GM20000 (cell line): ENCODE measurements around the gene CAST.

Experiments used
- DNase-seq: peaks from one replicate; pipeline ENCODE4 v3.0.0; 2012; ENCODE audit warnings: low spot score
- TF ChIP-seq, protein P1 (sequence below): IDR thresholded peaks from 2 replicates; pipeline ENCODE4 v1.5.1; 2012; ENCODE audit warnings: mild to moderate bottlenecking, control low read depth; ENCODE audit errors: extremely low read depth, missing control alignments

The CAST gene

DNA sequence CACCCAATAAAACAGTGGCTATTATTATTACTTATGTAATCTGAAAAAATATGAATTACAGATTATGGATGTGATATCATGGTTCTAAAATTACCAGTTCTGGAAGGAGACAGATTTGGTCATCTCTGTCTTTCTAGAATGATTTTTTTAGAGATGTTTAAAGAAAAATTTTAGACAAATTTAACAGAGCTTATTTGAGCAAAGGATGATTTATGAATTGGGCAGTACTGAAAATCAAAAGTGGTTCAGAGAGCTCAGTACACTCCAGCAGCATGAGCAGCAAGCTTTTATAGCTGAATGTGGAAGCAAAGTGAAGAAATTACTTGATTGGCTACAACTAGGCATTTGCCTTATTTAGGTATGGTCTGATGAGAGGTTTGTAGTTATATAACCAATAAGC is 11.0 kb downstream of the CAST start:
- DNase-seq, result no peak
- TF ChIP-seq, protein P1, sequence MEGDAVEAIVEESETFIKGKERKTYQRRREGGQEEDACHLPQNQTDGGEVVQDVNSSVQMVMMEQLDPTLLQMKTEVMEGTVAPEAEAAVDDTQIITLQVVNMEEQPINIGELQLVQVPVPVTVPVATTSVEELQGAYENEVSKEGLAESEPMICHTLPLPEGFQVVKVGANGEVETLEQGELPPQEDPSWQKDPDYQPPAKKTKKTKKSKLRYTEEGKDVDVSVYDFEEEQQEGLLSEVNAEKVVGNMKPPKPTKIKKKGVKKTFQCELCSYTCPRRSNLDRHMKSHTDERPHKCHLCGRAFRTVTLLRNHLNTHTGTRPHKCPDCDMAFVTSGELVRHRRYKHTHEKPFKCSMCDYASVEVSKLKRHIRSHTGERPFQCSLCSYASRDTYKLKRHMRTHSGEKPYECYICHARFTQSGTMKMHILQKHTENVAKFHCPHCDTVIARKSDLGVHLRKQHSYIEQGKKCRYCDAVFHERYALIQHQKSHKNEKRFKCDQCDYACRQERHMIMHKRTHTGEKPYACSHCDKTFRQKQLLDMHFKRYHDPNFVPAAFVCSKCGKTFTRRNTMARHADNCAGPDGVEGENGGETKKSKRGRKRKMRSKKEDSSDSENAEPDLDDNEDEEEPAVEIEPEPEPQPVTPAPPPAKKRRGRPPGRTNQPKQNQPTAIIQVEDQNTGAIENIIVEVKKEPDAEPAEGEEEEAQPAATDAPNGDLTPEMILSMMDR, result no peak

DNA sequence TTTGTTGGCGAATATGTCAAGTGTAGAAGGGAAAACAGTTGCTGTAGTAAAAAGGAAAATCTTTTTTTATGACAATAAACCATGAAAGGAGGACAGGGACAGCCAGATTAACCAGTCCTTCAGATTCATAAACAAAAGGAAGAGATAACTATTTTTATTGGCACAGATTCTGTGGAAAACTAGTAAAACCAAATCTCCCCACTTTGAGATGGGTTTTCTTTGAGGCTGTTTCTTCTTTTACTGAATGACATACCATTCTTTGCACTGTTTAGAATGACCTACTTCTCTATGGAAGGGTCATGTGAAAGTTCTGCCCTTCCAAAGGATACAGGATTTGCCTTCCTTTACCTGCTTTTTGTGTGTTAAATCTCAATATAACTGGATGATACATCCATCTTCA is 13.7 kb downstream of the CAST start:
- no peak for DNase-seq
- TF ChIP-seq, protein P1, result no peak

DNA sequence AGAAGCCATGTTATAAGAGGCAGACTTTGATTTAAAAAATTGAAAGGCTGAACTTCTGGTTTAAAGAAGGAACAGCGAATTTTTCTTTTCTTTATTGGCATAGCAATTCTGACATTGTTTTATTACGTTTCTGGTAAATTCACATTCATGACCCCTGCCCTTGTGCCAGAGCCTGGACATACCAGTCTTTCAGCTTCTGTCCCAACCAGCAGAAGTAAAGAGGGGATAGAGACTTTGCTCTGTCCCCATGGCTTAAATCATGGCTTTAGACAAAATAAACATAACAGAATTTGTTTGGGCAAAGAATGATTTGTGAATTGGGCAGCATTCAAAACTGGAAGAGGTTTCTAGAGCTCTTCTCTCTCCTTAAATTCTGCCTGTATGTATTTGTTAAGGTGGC is 15.3 kb downstream of the CAST start:
- TF ChIP-seq, protein P1, result no peak
- no peak for DNase-seq

DNA sequence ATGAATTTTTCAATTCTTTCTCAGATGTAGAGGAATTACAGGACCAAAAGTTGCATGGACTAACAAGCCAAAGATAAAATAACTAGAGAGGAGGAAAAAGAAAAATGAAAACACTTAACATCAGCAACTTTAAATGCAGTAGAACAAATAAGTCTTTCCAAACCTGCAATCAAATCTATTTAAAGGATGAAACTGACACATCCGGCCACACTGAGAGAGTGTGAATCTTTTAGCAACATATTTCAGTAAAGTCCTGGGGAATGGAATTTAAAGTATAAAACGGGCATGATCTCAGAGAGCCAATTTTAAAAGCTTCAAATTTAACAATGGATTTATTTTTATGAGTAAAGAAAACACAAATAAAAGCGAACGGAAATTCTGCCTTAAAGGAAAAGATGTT is 17.1 kb downstream of the CAST start:
- no peak for DNase-seq
- TF ChIP-seq, protein P1, result no peak

DNA sequence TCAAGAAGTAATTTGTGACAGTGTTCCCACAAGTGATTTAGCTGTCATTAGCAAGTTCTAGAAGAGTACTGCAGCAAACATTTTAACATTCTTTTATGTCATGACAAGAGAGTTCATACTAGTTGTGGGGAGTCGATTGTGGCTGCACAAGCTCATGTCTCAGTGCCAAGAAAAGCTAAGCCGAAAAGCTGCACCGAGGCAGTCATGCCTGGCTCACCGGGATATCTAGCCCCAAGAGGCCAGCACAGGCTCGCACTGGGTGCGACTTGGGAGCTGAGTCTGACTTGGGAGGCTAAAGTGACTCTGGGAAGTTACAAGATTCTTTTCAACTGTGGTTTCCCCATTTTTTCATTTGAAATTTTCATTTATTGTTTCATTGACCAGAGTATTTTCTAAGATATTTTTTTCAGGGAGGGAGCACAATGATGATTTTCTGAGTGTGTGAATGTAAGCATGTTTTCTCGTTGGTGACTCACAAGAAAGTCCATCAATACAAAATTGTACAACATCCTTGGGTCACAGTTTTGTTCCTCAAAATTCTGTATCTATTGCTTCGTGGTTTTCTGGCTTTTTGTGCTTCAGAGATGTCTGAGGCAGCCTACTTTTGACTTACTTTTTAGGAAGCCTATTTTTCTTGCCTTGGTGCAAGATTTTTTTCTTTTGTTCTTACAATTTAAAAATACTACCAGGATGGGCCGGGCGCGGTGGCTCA is 18.7 kb downstream of the CAST start:
- TF ChIP-seq, protein P1, result no peak
- no peak for DNase-seq

DNA sequence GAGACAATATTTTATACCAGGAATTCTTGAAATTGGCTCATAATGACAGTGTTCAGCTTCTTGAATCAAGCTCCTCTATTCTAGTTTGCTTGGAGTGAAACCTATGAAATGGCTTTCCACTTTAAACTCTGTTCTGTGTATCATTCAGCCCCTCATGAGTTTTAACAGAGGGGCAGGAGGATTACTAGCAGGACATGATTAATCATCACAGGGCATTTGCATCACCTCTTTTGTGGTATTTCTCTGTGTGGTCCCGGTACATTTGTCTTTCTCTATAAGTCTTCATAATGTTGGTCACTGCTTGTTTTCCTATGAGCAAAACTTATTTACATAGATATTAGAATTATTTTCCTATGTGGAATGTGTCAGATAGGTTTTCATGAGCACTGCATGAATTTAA is 21.2 kb downstream of the CAST start:
- no peak for DNase-seq
- TF ChIP-seq, protein P1, result no peak

DNA sequence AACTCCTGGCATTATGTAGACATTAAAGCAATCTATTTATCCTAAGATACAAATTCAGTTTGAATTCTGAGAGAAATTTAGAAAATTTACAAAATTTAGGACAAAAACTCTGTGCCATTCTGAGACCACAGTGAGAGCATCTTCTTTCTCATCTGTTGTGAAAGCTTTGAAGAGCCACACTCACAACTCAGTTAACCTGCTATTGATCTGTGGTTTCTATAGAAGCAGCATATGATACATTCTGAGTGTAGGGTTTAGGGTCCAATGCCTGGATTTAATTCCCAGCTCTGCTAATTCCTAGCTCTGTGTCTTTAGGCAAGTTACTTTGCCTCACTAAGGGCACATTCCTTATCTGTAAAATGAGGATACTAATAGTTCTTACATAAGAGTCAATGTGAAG is 21.6 kb downstream of the CAST start:
- TF ChIP-seq, protein P1, result no peak
- no peak for DNase-seq
